ENCODE measurements around the gene POU2F2.

DNA sequence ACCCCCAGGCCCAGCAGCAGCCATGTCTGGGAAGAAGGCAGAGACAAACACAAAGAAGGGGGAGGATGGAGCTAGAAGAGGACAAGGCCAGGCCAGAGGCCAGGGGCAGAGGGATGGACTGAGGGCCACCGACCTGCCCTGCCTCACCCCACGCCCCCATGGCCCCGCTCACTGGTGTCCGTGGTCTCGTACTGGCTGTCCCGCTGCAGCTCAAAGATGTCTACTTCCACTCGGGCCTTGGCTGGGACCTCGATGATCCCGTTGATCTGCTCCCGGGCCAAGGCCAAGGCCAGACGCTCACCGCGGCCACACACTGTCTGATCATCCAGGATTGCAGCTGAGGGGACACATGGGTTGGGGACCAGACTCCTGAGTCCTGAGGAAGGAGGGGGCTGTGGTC, 67.2 kb downstream of the POU2F2 start:
- TF ChIP-seq CTCF (IDR thresholded peaks at IDR 0.05) (no peak), POLR2A (IDR thresholded peaks at IDR 0.05) (no peak), EP300 (IDR thresholded peaks at IDR 0.05) (no peak)
